ENCODE results near the gene CELSR1.

DNA sequence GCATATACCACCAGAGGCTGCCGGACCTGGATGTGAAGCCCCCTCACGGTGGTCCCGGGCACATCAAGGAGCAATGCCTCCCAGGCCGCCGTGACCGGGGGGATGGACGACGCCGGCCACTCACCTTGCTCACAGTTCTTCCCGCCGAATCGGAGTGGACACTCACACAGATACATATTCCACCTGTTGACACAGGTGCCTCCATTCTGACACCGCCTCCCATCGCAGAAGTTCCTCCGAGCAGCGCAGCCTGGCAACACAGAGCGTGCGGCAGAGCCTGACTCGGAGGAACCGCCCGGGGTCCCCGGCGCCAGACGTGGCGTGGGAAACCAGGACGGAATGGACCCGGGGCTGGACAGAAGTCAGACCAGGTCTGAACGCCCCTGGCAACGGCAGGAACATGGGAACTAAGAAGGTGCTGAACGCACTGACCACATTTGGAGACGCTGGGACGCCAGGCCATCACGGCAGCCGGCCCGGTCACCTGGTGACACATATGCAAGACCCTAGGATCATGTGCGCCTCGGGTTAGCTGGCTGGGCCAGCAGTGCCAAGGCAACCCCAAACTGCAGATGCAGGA is 127.7 kb downstream of the CELSR1 start:
- TF ChIP-seq EZH2phosphoT487 (IDR thresholded peaks at IDR 0.05; ENCODE audit: borderline replicate concordance) = no peak
- no peak for TF ChIP-seq ZNF274 (IDR thresholded peaks at IDR 0.05; ENCODE audit: low read depth, low read length)
- TF ChIP-seq, protein P1, sequence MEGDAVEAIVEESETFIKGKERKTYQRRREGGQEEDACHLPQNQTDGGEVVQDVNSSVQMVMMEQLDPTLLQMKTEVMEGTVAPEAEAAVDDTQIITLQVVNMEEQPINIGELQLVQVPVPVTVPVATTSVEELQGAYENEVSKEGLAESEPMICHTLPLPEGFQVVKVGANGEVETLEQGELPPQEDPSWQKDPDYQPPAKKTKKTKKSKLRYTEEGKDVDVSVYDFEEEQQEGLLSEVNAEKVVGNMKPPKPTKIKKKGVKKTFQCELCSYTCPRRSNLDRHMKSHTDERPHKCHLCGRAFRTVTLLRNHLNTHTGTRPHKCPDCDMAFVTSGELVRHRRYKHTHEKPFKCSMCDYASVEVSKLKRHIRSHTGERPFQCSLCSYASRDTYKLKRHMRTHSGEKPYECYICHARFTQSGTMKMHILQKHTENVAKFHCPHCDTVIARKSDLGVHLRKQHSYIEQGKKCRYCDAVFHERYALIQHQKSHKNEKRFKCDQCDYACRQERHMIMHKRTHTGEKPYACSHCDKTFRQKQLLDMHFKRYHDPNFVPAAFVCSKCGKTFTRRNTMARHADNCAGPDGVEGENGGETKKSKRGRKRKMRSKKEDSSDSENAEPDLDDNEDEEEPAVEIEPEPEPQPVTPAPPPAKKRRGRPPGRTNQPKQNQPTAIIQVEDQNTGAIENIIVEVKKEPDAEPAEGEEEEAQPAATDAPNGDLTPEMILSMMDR (IDR thresholded peaks at IDR 0.05 in 2 of 3, conservative IDR thresholded peaks at IDR 0.05 in 1 of 3; ENCODE audit: borderline replicate concordance in 1 of 3, insufficient read depth in 1 of 3, low read depth in 2 of 3, low read length in 2 of 3) = no peak
- no peak for TF ChIP-seq POLR2A (IDR thresholded peaks at IDR 0.05; ENCODE audit: borderline replicate concordance, extremely low read depth, insufficient read depth, insufficient read length)
- no peak for TF ChIP-seq SIN3A (IDR thresholded peaks at IDR 0.05; ENCODE audit: low read depth)
- no peak for TF ChIP-seq EZH2 (IDR thresholded peaks at IDR 0.05)
- no peak for TF ChIP-seq FOSL1 (IDR thresholded peaks at IDR 0.05; ENCODE audit: low read depth)
